ENCODE measurements around the gene LEF1.

The LEF1 gene

GRCh38 chr4:108042927-108043326 is 125.8 kb downstream of the LEF1 start:
- H3K4me3 ChIP-seq (ENCODE audit: control insufficient read depth, low read depth, low read length), result no peak overlapping the region
- no peak for DNase-seq (ENCODE audit: low read depth)
- TF ChIP-seq CTCF (conservative IDR thresholded peaks at IDR 0.05; ENCODE audit: control insufficient read depth, insufficient read depth, low read depth, low read length), result no peak

- no peak for TF ChIP-seq CTCF (conservative IDR thresholded peaks at IDR 0.05; ENCODE audit: control insufficient read depth, insufficient read depth, low read depth, low read length)
- H3K4me3 ChIP-seq (ENCODE audit: control insufficient read depth, low read depth, low read length), result no peak overlapping the region
- no peak for DNase-seq (ENCODE audit: low read depth)
Measured at GRCh38 chr4:108037884-108038283, 130.8 kb downstream of the LEF1 start.

- no peak overlapping the region for H3K4me3 ChIP-seq (ENCODE audit: control insufficient read depth, low read depth, low read length)
- TF ChIP-seq CTCF (conservative IDR thresholded peaks at IDR 0.05; ENCODE audit: control insufficient read depth, insufficient read depth, low read depth, low read length), result no peak
- no peak for DNase-seq (ENCODE audit: low read depth)
Measured at GRCh38 chr4:108036213-108036612, 132.5 kb downstream of the LEF1 start.

- H3K4me3 ChIP-seq (ENCODE audit: control insufficient read depth, low read depth, low read length), result no peak overlapping the region
- no peak for DNase-seq (ENCODE audit: low read depth)
- no peak for TF ChIP-seq CTCF (conservative IDR thresholded peaks at IDR 0.05; ENCODE audit: control insufficient read depth, insufficient read depth, low read depth, low read length)
Measured at GRCh38 chr4:108035691-108036090, 133.0 kb downstream of the LEF1 start.

GRCh38 chr4:108034565-108034964 is 134.2 kb downstream of the LEF1 start:
- no peak for DNase-seq (ENCODE audit: low read depth)
- no peak overlapping the region for H3K4me3 ChIP-seq (ENCODE audit: control insufficient read depth, low read depth, low read length)
- no peak for TF ChIP-seq CTCF (conservative IDR thresholded peaks at IDR 0.05; ENCODE audit: control insufficient read depth, insufficient read depth, low read depth, low read length)

- TF ChIP-seq CTCF (conservative IDR thresholded peaks at IDR 0.05; ENCODE audit: control insufficient read depth, insufficient read depth, low read depth, low read length), result no peak
- H3K4me3 ChIP-seq (ENCODE audit: control insufficient read depth, low read depth, low read length), result no peak overlapping the region
- no peak for DNase-seq (ENCODE audit: low read depth)
Measured at GRCh38 chr4:108033348-108033747, 135.4 kb downstream of the LEF1 start.

GRCh38 chr4:108031427-108032083 is 137.2 kb downstream of the LEF1 start:
- no peak for TF ChIP-seq CTCF (conservative IDR thresholded peaks at IDR 0.05; ENCODE audit: control insufficient read depth, insufficient read depth, low read depth, low read length)
- DNase-seq (ENCODE audit: low read depth), result peak; percentile 55
- H3K4me3 ChIP-seq (ENCODE audit: control insufficient read depth, low read depth, low read length), result no peak overlapping the region
